ENCODE measurements around the gene TYW3.

The TYW3 gene

DNA sequence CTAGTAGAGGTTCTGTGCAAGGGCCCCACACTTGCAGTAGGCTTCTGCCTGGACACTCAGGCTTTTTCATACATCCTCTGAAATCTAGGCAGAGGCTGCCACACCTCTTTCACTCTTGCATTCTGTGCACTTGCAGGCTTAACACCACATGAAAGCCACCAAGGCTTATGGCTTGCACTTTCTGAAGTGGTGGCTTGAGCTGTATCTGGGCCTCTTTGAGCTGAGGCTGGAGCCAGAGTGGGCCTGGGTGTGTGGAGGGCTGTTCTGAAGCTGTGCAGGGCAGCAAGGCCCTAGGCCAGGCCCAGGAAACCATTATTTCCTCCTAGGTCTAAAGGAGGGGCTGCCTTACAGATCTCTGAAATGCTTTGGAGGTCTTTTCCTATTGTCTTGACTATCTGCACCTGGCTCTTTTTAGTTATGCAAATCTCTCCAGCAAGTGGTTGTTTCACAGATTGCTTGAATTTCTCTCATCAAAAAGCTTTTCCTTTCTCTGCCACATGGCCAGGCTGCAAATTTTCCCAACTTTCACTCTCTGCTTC is 66.2 kb downstream of the TYW3 start:
- ATAC-seq: no peak

GRCh38 chr1:74811436-74812179 is 78.7 kb downstream of the TYW3 start:
- peak in 1 of 2 donors; percentile 7 for ATAC-seq

GRCh38 chr1:74812180-74812541 is 79.2 kb downstream of the TYW3 start:
- peak in 1 of 2 donors; percentile 17 for ATAC-seq

Measured in activated CD4-positive, CD25-positive, alpha-beta regulatory T cell treated with anti-CD3 and anti-CD28 coated beads, Interleukin-2, amount 50 U/mL, for 24 hours (primary cell).